Activated B cell treated with CpG ODN at 0.5 μM for 24 hours (primary cell): ENCODE measurements around the gene FCN2. TPM values are rescaled to one million over a fixed set of nuclear protein-coding genes. Genes with fewer than 3 reads are reported as not detected.

Source experiments
- ATAC-seq: fragments of 200-7000 bp; cut with Tn5 transposase; one replicate; pipeline ENCODE4 v1.10.0; 2021; ENCODE audit warnings: low read depth, mild to moderate bottlenecking, moderate library complexity
- CTCF ChIA-PET: fragments of 350-600 bp; sonication (Branson Sonifier 250); formaldehyde crosslinking; loops from one replicate; lab custom pipeline; 2021; ENCODE audit warnings: antibody characterized with exemption; lab: Charles Lee
- POLR2A ChIA-PET: fragments of 350-600 bp; sonication (Branson Sonifier 250); formaldehyde crosslinking; loops from one replicate; lab custom pipeline; 2021; ENCODE audit warnings: antibody characterized with exemption; lab: Charles Lee
- DNase-seq: peaks from one replicate; pipeline ENCODE4 v3.0.0; 2022
- H3K27ac Mint-ChIP-seq: one replicate; pipeline ENCODE4 v1.8.0; 2020; ENCODE audit warnings: mixed read lengths
- H3K27me3 Mint-ChIP-seq: one replicate; pipeline ENCODE4 v1.8.0; 2021; ENCODE audit warnings: mixed read lengths
- H3K36me3 Mint-ChIP-seq: one replicate; pipeline ENCODE4 v1.8.0; 2021; ENCODE audit warnings: low read depth, mixed read lengths
- H3K4me1 Mint-ChIP-seq: one replicate; pipeline ENCODE4 v1.8.0; 2021; ENCODE audit warnings: mixed read lengths
- H3K4me3 Mint-ChIP-seq: one replicate; pipeline ENCODE4 v1.8.0; 2020; ENCODE audit warnings: mild to moderate bottlenecking, mixed read lengths
- H3K9me3 Mint-ChIP-seq: one replicate; pipeline ENCODE4 v1.8.0; 2020; ENCODE audit warnings: mixed read lengths
- CTCF ChIP-seq: fragments of 200-600 bp; IDR thresholded peaks from one replicate; pipeline ENCODE4 v1.8.0; 2022; ENCODE audit warnings: antibody characterized with exemption, mild to moderate bottlenecking
- intact Hi-C: fragments of 100-400 bp; cut with micrococcal nuclease; formaldehyde crosslinking; loops from one replicate; pipeline ENCODE4 v1.15.1; 2024
- total RNA-seq: library from RNA; stranded (reverse); gene quantifications from 2 replicates; pipeline ENCODE4 v1.2.3, GENCODE V29; 2022

Gene FCN2
- total RNA-seq, 1 donor from 2014 or later: not detected

- ATAC-seq (no peak), DNase-seq (no peak)
- Mint-ChIP-seq H3K27me3 (peaks cover 17% of the 10 kb centered on the region), H3K36me3 (no peaks in the 10 kb centered on the region), H3K4me3 (no peak overlapping the region), H3K4me1 (peaks cover 3% of the 10 kb centered on the region), H3K27ac (no peak overlapping the region), H3K9me3 (no peaks in the 10 kb centered on the region)
- CTCF ChIA-PET: no interaction called here
- intact Hi-C loops: no loop called here
- TF ChIP-seq CTCF: no peak
- POLR2A ChIA-PET: no interaction called here
These were observed 32.6 kb downstream of the FCN2 start for GRCh38 chr9:134913041-134913712.

- peaks cover 20% of the 10 kb centered on the region for H3K27me3 Mint-ChIP-seq
- DNase-seq (no peak), ATAC-seq (no peak)
- ChIA-PET POLR2A (no interaction called here), CTCF (no interaction called here)
- H3K4me1 Mint-ChIP-seq: peaks cover 3% of the 10 kb centered on the region
- TF ChIP-seq CTCF: no peak
- intact Hi-C loops: no loop called here
- H3K4me3 Mint-ChIP-seq: no peak overlapping the region
- peaks cover 6% of the 10 kb centered on the region for H3K9me3 Mint-ChIP-seq
- H3K36me3 Mint-ChIP-seq: no peaks in the 10 kb centered on the region
- H3K27ac Mint-ChIP-seq: no peak overlapping the region
These were observed 33.3 kb downstream of the FCN2 start for GRCh38 chr9:134913713-134914500.

GRCh38 chr9:134914501-134914834 lies 33.9 kb downstream of the FCN2 start:
- no peak for ATAC-seq
- intact Hi-C loops: no loop called here
- H3K36me3 Mint-ChIP-seq: no peaks in the 10 kb centered on the region
- H3K27me3 Mint-ChIP-seq: peaks cover 17% of the 10 kb centered on the region
- H3K27ac Mint-ChIP-seq: no peak overlapping the region
- no peak for DNase-seq
- no peak overlapping the region for H3K4me3 Mint-ChIP-seq
- peaks cover 3% of the 10 kb centered on the region for H3K4me1 Mint-ChIP-seq
- ChIA-PET POLR2A (no interaction called here), CTCF (no interaction called here)
- H3K9me3 Mint-ChIP-seq: peaks cover 9% of the 10 kb centered on the region
- no peak for TF ChIP-seq CTCF

- no peak for DNase-seq
- Mint-ChIP-seq H3K36me3 (peaks cover 3% of the 10 kb centered on the region), H3K9me3 (peaks cover 13% of the 10 kb centered on the region), H3K27me3 (peaks cover 14% of the 10 kb centered on the region), H3K4me3 (no peak overlapping the region), H3K4me1 (peaks cover 3% of the 10 kb centered on the region), H3K27ac (no peak overlapping the region)
- ChIA-PET CTCF (no interaction called here), POLR2A (no interaction called here)
- no peak for ATAC-seq
- intact Hi-C loops: no loop called here
- no peak for TF ChIP-seq CTCF
These were observed 34.7 kb downstream of the FCN2 start for GRCh38 chr9:134915046-134915985.
